Kidney epithelial cell (primary cell): ENCODE measurements around the gene SLC4A5. TPM values are rescaled to one million over a fixed set of nuclear protein-coding genes. Genes with fewer than 3 reads are reported as not detected.

Experiments used
- DNase-seq: peaks from one replicate; pipeline ENCODE4 v3.0.0-alpha.2; 2010; ENCODE audit warnings: low read depth
- H3K27me3 ChIP-seq: 2 replicates; pipeline ENCODE4 v1.6.0; 2011; ENCODE audit warnings: low read length; ENCODE audit not compliant: control insufficient read depth, insufficient read depth
- H3K36me3 ChIP-seq: 2 replicates; pipeline ENCODE4 v1.5.1; 2011; ENCODE audit warnings: low read length; ENCODE audit not compliant: control insufficient read depth, insufficient read depth
- H3K4me3 ChIP-seq: 2 replicates; pipeline ENCODE4 v1.5.1; 2011; ENCODE audit warnings: low read depth, mild to moderate bottlenecking, control low read depth, low read length
- CTCF ChIP-seq: IDR thresholded peaks from 2 replicates; pipeline ENCODE4 v1.5.1; 2011; ENCODE audit warnings: mild to moderate bottlenecking, moderate library complexity, low read length, control low read depth, inconsistent platforms; ENCODE audit not compliant: insufficient read depth, poor library complexity, severe bottlenecking
- total RNA-seq: library from RNA; depleted of rRNA; stranded (reverse); fragments of >200 nt; gene quantifications from 2 replicates; pipeline ENCODE4 v1.2.3, GENCODE V29; 2015

Gene SLC4A5
- total RNA-seq, 1 donor from 2014 or later: 1.8 TPM

GRCh38 chr2:74290466-74291217 lies 52.6 kb downstream of the SLC4A5 start:
- Histone ChIP-seq H3K4me3 (no peak overlapping the region), H3K36me3 (no peaks in the 10 kb centered on the region), H3K27me3 (no peaks in the 10 kb centered on the region)
- TF ChIP-seq CTCF: no peak
- no peak for DNase-seq

GRCh38 chr2:74290066-74290465 lies 53.1 kb downstream of the SLC4A5 start:
- no peaks in the 10 kb centered on the region for H3K36me3 ChIP-seq
- H3K27me3 ChIP-seq: no peaks in the 10 kb centered on the region
- no peak for DNase-seq
- TF ChIP-seq CTCF: no peak
- no peak overlapping the region for H3K4me3 ChIP-seq

- Histone ChIP-seq H3K4me3 (no peak overlapping the region), H3K27me3 (no peaks in the 10 kb centered on the region), H3K36me3 (no peaks in the 10 kb centered on the region)
- no peak for TF ChIP-seq CTCF
- no peak for DNase-seq
These were observed 56.5 kb downstream of the SLC4A5 start for GRCh38 chr2:74286725-74287124.

GRCh38 chr2:74281141-74281975 lies 61.9 kb downstream of the SLC4A5 start:
- Histone ChIP-seq H3K4me3 (no peak overlapping the region), H3K36me3 (no peaks in the 10 kb centered on the region), H3K27me3 (peaks cover 23% of the 10 kb centered on the region)
- no peak for TF ChIP-seq CTCF
- DNase-seq: no peak

GRCh38 chr2:74278694-74279093 lies 64.5 kb downstream of the SLC4A5 start:
- Histone ChIP-seq H3K36me3 (no peaks in the 10 kb centered on the region), H3K4me3 (no peak overlapping the region), H3K27me3 (peaks cover 23% of the 10 kb centered on the region)
- DNase-seq: no peak
- TF ChIP-seq CTCF: no peak
